ENCODE measurements around the gene DDX54.
A peak's percentile ranks its signal among the peaks of the same experiment; 100 is the strongest.
"Not testable (repeated sequence)": the region's sequence is repeated elsewhere in the genome, so short reads cannot be mapped to it uniquely, and the experiment has no call there.

The DDX54 gene

DNA sequence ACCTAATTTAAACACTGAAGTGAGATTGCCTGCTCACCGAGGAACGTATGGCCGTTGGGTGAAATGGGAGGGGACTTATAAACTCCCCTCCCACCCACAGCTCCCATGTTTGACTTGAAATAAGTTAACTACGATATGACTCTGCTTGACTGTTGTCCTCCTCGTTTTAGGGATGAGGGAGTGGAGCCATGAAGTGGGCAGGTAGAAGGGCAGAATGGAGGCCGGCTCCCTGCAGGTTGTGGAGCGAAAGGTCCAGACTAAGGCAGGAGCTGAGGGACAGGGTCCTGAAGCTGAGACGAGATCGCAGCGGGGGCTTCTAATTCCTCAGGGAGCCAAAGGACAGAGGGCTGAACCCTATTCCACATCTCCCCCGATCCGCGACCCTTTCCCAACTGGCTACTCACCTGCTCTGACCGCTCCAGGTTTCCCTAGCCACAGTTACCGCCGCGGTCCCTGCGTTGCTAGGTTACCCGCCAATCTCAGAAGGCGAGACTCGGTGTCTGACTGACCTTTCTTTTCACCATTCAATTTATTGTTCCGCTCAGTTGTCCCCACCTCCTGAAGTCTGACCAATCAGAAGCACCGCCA lies 35.4 kb upstream of the DDX54 start:
- DNase-seq = peak; percentile 58

DNA sequence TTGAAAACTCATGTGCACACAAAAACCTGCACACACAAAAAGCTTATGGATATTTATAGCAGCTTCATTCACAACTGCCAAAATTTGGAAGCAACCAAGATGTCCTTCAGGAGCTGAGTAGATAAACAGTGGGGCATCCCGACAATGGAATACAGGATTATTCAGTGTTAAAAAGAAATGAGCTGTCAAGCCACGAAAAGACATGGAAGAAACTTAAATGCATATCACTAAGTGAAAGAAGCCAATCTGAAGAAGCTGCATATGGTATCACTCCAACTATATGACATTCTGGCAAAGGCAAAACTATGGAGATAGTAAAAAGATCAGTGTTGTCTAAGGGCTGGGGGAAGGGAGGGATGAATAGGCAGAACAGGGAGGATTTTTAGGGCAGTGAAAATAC lies 30.7 kb upstream of the DDX54 start:
- DNase-seq = no peak

DNA sequence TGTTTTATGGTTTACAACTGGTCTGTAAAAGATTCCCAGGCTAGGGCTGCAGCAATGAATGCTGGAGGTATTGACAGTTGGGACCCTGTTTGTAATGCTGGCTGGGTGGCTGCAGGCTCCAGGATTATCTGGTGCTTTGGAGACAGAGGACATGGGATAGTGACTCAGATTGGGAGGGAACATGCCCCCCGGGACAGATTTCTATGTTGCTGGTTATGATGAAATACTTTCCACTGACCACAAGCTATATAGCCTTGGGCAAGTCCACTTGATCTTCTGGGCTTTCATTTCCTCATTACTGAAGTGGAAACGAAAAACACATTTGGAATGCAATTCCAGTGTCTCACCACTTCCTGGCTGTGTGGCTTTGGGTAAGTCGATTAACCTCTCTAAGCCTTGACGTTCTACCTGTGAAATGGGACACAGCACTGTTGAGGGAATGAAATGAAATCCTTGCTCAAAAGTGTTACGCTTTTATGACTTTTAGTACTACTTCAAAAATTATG lies 29.7 kb upstream of the DDX54 start:
- peak; percentile 72 for DNase-seq

DNA sequence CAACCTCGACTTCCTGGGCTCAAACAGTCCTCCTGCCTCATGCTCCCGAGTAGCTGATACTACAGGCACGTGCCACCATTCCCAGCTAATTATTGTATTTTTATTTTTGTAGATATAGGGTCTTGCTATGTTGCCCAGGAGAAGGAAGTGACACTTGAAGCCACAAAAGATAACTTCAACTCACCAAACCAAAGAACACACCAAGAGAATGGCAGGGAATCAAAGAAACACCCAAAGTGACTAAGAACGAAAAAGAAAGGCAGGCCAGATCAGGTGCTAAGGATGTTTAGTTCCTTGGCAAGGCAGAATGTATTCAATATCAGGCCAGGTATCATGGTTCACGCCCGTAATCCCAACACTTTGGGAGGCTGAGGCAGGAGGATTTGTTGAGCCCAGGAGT lies 25.9 kb upstream of the DDX54 start:
- no peak for DNase-seq

DNA sequence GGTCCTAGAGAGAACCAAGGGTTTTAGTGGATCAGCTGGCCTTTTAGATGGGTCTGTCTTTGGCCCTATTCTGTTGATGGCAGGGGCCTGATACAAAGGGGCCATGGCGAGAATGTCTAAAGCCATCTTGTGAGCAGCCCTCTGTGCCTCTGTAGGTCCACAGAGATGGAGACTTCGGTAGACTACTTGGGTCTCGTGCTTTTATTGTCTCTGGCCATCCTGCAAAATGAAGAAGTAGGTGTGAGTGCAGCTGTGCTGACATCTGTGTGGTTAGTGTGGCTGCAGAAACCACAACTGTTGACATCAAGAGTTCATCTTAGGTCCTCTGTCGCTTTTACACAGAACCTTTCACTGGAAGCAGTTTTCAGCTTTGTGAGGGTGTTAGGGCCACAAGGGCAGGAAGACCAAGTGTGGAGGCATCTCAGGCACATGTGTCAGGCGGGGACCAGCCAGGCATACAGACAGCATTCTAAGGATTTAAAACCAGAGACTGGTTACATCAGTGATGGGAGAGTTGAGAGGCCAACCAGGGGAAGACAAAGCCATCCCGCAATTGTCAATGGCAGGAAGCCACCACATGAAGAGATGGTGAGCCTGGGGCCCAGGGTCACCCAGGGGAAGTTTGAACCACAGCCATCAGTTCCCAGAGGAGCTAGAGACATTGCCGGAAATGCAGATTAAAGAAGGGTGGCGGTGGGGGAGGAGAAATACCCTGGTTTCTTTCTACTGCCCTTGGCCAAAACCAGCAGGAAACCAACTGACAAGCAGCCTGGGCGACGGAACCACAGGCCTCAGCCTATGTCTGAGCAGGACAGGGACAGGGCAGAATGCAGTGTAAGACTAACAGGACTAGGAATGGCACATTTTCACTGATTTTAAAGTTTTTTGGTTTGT lies 23.0 kb upstream of the DDX54 start:
- DNase-seq = peak; percentile 96

DNA sequence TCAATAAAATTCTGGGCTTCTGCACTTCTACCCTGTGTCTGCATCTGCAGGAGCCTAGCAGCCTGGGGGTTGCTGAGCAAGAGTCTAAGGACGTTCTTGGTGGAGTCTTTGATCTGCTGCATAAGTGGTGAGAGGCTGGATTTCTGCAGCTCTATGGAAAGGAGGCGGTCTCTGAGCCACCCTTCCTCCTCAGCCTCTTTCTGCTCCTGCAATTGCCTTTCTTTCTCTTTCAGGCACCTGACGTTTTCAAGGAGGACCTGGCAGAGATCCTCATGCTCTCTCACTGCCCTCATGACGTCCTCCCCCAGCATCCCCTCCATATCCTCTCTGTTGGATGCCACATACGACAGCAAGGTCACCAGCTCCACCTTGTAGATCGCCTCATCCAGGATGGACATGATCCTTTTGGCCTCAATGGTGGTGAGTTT lies 22.3 kb upstream of the DDX54 start:
- DNase-seq = peak; percentile 66

DNA sequence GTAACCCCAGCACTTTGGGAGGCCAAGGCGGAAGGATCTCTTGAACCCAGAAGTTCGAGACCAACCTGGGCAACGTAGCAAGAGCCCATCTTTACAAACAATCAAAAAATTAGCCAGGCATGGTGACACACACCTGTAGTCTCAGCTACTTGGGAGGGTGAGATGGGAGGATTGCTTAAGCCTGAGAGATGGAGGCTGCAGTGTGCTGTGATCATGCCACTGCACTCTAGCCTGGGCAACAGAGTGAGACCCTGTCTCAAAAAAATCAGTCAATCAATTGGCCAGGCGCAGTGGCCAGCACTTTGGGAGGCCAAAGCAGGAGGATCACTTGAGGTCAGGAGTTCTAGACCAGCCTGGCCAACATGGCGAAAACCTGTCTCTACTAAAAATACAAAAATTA lies 21.5 kb upstream of the DDX54 start:
- not testable (repeated sequence) for DNase-seq

DNA sequence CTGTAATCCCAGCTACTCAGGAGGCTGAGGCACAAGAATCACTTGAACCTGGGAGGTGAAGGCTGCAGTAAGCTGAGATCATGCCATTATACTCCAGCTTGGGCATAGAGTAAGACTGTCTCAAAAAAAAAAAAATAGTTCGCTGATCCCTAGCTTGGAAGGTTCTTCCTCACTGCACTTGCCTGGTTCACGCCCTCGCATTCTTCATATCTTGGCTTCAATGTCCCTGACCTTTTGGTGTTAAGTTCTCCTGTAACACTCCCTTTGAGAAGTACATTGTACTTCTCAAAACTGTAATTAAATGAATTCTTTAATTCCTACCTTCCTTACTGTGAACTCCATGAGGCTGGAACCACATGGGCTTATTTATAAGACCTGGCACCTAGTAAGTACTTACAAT lies 19.5 kb upstream of the DDX54 start:
- no peak for DNase-seq

DNA sequence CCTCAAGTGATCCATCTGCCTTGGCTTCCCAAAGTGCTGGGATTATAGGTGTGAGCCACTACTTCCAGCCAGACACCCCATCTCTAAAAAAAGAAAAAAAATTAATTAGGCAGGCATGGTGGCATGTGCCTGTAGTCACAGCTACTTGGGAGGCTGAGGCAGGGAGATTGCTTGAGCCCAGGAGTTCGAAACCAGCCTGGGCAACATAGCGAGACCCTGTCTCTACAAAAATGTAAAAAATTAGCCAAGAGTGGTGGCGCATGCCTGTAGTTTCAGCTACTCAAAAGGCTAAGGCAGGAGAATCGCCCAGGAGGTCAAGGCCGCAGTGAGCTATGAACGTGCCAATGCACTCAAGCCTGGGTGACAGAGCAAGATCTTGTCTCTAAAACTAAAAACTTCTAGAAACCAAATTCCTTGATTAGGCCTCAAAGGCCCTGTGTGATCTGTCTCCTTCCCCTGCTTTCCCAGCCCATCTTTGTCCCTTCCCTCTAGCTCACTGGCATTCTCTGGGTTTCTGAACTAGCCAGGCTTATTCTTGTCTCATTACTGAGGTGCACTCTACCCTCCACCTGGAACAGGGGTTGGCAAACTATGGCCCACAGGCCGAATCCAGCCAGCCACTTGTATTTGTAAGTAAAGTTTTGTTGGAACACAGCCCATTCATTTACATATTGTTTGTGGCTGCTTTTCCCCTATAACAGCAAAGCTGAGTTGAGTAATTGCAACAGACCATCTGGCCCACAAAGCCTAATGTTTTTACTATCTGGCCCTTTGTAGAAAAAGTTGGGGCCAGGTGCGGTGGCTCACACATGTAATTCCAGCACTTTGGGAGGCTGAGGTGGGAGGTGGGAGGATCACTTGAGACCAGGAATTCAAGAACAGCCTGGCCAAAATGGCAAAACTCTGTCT lies 18.8 kb upstream of the DDX54 start:
- peak; percentile 78 for DNase-seq

DNA sequence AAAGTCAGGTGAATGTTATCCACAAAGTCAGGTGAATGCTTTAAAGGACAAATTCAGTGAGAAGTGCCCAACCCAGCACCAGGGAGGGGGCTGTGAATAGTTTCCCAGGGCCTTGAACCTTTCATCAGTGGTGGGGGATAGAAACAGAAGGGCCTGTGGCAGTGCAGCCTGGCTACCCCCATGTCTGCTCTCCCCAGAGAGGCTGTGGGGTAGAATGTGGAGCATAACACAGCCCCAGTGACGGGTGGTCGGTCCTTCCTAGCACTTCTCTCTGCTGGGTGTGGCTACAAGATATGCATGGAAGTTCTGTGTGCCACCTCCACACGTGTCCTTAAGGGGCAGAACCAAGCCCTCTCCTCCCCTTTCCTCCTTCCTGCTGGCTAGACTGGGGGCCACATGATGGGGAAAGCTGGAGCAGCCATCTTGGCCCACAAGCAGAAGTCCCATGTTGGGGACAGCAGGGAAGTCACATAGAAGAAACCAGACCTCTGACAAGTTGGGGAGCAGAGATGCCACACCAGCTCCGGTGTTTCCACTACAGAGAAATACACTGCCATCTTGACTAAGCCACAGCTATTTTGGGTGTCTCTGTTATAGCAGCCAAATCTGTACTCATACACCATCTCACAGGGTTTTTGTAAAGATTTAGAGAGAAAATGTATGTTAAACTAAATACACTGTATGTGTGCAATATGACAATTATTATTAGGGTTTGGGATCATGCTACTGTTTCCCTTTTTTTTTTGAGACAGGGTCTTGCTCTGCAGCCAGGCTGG lies 17.2 kb upstream of the DDX54 start:
- no peak for DNase-seq

DNA sequence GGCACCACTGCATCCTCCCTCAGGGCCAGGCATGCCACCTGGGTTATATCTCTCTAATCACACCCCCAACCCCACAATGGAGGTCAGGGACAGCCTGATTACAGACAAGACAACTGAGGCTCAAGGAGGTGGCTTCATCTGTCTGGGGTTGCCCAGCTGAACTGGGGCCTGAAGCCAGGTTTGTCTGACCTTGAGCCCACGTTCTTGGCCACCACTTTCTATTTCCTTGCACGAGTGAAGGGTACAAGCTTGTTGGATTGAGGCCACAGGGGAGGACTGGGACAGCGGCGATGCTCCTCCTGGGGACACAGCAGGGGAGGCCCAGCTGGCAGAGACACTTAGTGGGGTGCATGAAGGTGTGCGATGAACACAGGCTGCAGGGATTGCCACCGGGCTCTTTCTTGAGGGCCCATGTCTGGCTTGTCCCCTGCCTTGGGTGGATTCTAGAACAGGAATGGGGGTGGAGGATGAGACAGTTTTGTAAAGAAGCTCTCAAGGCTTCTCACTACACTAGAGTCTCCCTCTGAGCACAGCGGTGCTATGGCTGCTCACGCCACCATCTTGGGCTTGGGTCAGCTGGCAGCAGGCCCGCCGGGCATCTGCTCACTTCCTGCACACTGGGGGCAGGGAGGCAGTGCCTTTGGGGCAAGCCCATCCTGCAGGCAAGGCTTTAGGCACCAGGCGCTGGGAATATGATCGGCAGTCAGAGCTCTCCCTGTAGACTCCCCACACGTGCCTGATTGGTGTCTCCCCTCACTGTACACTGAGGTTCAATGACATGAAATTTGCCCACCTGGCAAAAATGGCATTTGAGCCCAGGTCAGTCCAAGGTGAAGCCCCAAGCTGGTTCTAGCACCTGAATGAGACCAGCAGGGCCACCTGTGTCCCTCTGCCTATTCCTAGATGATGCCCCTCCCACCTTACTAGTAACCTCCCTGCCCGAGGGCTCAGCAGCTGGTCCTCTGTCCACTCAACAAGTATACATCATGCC lies 16.2 kb upstream of the DDX54 start:
- no peak for DNase-seq

DNA sequence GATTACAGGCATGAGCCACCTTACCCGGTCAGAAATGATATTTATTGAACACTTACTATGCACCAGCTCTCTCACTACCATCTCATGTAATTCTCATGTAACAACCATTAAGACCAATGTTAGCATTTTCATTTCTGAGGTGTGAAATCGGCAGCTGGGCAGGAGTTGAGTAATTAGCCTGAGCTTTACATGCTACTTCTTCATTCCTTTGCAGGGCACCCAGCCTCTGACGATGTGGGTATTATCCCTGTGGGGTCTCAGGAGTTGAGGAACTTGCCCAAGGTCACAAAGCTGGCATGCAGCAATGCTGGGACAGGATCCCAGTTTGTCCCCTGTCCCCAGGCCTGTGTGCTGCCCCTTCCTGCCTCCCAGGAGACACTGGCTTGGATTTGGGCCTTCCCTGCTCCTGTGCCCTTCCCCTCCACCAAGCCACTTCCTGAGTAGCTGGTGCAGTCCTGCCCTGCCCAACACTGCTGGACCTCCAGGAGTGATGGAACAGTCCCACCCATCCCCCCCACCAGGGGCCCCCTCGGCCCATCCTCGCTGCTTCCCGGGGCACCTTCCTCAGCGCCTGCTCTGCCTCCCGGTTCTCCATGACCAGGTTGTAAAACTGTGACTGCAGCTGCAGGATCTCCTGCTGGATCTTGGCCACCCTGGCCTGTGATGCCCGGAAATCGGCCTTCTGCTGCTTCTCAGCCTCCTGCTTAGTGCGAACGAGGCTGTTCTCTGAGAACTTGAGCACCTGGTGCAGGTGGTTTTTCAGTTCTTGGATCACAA lies 14.9 kb upstream of the DDX54 start:
- no peak for DNase-seq

DNA sequence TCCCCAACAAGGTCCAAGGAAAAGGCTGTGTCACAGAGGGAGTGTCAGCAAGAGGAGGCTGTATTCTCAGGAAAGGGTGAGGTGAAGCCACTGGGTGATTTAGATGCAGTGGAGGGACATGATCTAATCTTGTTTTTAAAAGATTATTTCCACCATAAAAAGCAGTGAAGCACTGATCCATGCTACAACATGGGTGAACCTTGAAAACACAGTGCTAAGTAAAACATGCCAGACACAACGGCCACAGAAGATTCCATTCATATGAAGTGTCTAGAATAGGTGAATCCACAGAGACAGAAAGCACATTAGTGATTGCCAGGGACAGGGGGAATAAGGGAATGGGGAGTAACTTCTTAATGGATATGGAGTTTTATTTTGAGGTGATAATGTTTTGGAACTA lies 13.0 kb upstream of the DDX54 start:
- no peak for DNase-seq

DNA sequence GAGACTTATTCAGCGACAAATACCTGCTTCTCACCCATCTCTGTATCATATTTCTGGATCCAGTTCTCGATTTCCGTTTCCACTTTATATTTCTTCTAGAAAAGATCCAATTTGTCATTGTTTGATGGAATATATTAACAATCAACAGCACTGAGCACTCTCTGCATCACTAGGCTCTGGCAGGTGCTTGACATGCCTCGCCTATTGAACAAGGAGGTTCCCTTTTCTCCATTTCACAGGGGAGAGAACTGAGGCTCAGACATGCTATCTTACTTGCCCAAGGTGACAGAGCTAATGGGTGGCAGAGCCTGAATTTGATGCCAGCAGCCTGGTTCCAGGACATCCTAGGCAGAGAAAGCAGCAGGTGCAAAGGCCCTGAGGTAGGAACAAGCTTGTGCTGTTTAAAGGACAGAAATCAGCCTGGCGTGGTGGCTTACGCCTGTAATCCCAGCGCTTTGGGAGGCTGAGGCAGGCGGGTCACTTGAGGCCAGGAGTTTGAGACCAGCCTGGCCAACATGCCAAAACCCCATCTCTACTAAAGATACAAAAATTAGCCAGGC lies 12.3 kb upstream of the DDX54 start:
- DNase-seq = no peak

DNA sequence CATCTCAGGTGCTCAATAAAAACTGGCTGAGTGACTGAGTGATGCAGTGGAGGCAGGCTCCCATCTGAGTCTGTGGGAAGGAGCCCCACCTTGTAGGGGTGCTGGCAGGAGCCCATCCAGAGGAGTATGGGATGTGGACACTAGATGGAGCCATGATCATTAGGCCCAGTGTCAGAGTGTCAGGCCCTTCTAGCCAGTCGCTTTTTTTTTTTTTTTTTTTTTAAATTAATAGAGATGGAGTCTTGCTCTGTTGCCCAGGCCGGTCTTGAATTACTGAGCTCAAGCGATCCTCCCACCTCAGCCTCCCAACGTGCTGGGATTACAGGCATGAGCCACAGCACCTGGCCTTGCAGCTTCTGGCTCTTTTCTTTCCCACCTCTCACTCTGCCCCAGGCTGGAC lies 11.7 kb upstream of the DDX54 start:
- peak; percentile 93 for DNase-seq

DNA sequence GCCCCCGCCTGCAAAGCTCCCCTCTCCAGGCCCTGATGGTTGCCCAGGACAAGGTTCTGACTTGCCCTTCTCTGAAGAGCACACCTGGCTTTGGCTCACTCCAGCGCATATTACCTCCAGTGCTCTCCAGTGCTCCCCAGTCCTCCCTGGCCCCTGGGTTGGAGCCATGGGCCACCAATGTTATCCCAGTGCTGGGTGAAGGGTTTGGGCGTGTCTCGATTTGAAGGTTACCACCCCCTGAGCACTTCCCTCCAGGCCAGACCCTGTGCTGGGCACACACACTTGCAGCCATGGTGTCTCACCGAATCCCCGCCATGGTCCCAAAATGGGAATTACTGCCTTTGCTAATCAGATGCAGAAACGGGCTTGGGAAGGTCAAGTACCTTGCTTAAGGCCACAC lies 11.3 kb upstream of the DDX54 start:
- DNase-seq = no peak

DNA sequence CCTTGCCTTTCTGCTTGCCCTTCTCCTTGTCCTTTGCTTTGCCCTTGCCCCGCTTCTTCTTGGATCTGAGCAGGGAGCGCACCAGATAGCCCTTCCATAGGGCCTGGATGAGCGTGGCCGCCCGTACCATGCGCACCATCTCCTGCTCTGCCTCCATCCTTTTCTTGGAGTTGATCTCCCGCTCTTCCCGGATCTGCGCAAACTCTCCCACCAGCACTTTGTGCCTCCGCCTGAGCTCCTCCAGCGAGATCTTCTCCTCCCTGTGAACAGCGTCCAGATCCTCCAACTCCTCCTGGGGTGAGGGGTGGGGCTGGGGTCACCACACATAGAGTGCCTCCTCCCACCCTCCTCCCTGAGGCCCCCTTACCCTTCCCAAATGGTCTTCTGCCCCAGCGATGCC lies 10.3 kb upstream of the DDX54 start:
- DNase-seq = no peak

DNA sequence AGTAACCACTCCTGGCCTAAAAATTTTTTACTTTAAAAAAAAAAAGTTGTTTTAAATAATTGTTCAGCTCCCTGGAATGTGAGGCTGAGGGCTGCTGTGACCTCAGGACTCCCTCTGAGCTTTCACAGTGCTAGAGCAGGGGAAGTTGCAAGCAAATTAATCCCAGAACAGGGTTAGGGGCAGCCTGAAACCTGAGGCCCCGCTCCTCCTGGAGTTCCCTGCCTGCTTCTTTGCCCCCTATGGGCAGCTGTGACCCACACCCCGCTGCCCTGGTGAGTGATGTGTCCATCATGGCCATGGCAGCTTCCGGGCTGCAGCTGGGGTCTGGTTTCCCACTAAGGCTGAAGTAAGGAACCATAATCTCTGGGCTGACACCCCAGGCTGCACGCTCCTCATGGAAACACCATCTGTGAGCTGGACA lies 9.7 kb upstream of the DDX54 start:
- DNase-seq = no peak

DNA sequence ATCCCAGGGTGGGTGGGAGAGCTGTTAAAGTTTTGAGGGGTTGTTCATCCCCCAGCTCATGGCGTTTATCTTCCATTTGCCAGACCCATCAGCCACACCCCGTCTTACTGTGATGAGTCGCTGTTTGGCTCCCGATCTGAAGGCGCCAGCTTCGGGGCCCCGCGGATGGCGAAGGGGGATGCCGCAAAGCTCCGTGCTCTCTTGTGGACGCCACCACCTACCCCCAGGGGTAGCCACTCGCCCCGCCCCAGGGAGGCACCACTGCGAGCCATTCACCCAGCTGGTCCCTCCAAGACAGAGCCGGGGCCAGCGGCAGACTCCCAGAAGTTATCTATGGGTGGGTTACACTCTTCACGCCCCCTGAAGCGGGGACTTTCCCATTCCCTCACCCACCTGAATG lies 5.9 kb upstream of the DDX54 start:
- DNase-seq = peak; percentile 82

DNA sequence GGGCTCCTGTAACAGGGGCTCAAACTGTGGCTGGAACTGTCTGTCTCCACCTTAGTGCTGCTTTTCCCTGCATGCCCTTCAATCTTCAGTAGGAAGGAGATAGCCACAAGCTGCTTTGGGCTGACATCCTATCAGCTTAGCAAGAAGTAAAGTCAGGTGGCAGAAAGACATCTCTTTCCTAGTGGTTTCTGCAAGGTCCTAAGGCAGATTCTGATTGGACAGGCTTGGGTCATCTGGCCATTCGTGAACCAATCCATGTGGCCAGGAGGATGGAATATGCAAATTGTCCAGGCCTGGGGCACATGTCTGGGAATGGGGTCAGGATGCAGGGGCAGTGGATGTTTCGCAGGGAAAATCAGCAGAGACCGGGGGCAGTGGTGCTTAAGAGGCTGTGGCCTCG lies 5.5 kb upstream of the DDX54 start:
- DNase-seq = peak; percentile 88

Measured in hematopoietic multipotent progenitor cell treated with erythropoietin and hydrocortisone succinate and interleukin-3 and kit ligand, for 4 days (in vitro differentiated cells).